ENCODE results near the gene PARP3. TPM values are rescaled to one million over a fixed set of nuclear protein-coding genes. Genes with fewer than 3 reads are reported as not detected.

The PARP3 gene
- total RNA-seq, 1 experiment from 2014 or later, result 45.4 TPM

GRCh38 chr3:51948016-51948580 is 5.9 kb downstream of the PARP3 start:
- no peak for DNase-seq (ENCODE audit: low spot score)

- DNase-seq (ENCODE audit: low spot score), result no peak
Measured at GRCh38 chr3:51949121-51949520, 7.0 kb downstream of the PARP3 start.

GRCh38 chr3:51950899-51951298 is 8.7 kb downstream of the PARP3 start:
- DNase-seq (ENCODE audit: low spot score), result no peak

- DNase-seq (ENCODE audit: low spot score), result peak; percentile 37
Measured at GRCh38 chr3:51953445-51953844, 11.3 kb downstream of the PARP3 start.

- DNase-seq (ENCODE audit: low spot score), result no peak
Measured at GRCh38 chr3:51954105-51954504, 11.9 kb downstream of the PARP3 start.

- DNase-seq (ENCODE audit: low spot score), result no peak
Measured at GRCh38 chr3:51954713-51955112, 12.6 kb downstream of the PARP3 start.

GRCh38 chr3:51955175-51955892 is 13.2 kb downstream of the PARP3 start, which contains the start of gene GPR62:
Gene GPR62, plus strand, starts transcription at chr3:51955381. Its CDS starts 272 bp downstream, at chr3:51955653.
- DNase-seq (ENCODE audit: low spot score), result no peak

- DNase-seq (ENCODE audit: low spot score), result no peak
Measured at GRCh38 chr3:51955893-51956770, 14.0 kb downstream of the PARP3 start.

- no peak for DNase-seq (ENCODE audit: low spot score)
Measured at GRCh38 chr3:51957520-51958205, 15.5 kb downstream of the PARP3 start.

- no peak for DNase-seq (ENCODE audit: low spot score)
Measured at GRCh38 chr3:51958603-51959521, 16.7 kb downstream of the PARP3 start.

- no peak for DNase-seq (ENCODE audit: low spot score)
Measured at GRCh38 chr3:51959651-51960050, 17.5 kb downstream of the PARP3 start.

- no peak for DNase-seq (ENCODE audit: low spot score)
Measured at GRCh38 chr3:51960386-51960785, 18.2 kb downstream of the PARP3 start.

GRCh38 chr3:51961011-51961410 is 18.8 kb downstream of the PARP3 start:
- DNase-seq (ENCODE audit: low spot score), result no peak

- no peak for DNase-seq (ENCODE audit: low spot score)
Measured at GRCh38 chr3:51961602-51962569, 19.7 kb downstream of the PARP3 start.

- no peak for DNase-seq (ENCODE audit: low spot score)
Measured at GRCh38 chr3:51962854-51963530, 20.8 kb downstream of the PARP3 start.

- DNase-seq (ENCODE audit: low spot score), result no peak
Measured at GRCh38 chr3:51963951-51964451, 21.8 kb downstream of the PARP3 start.

GRCh38 chr3:51964521-51964920 is 22.4 kb downstream of the PARP3 start:
- no peak for DNase-seq (ENCODE audit: low spot score)

GRCh38 chr3:51966016-51966415 is 23.9 kb downstream of the PARP3 start:
- no peak for DNase-seq (ENCODE audit: low spot score)

- DNase-seq (ENCODE audit: low spot score), result no peak
Measured at GRCh38 chr3:51966486-51966885, 24.3 kb downstream of the PARP3 start.

Measured in A172 (cell line).